ENCODE data around the gene ZNF831. TPM values are rescaled to one million over a fixed set of nuclear protein-coding genes. Genes with fewer than 3 reads are reported as not detected.

Gene ZNF831
- total RNA-seq, 1 experiment from 2014 or later: 0.04 TPM

- no peak overlapping the region for H3K4me3 Mint-ChIP-seq
- H3K36me3 Mint-ChIP-seq: no peaks in the 10 kb centered on the region
- DNase-seq (ENCODE audit: low spot score) (no peak), ATAC-seq (no peak)
- H3K27me3 Mint-ChIP-seq (ENCODE audit: low read depth): no peaks in the 10 kb centered on the region; the same call in none of the 2 replicates
- peaks cover 10% of the 10 kb centered on the region for H3K4me1 Mint-ChIP-seq
- TF ChIP-seq PREB (CRISPR knock-in tag; IDR thresholded peaks at IDR 0.05; ENCODE audit: borderline replicate concordance) (no peak), NFE2L1 (CRISPR knock-in tag; IDR thresholded peaks at IDR 0.05) (no peak), ATF1 (CRISPR knock-in tag; IDR thresholded peaks at IDR 0.05) (no peak), E2F4 (CRISPR knock-in tag; IDR thresholded peaks at IDR 0.05; ENCODE audit: borderline replicate concordance, low read depth) (no peak)
- CTCF ChIA-PET: interaction anchor here (1.4 kb wide), 1 partner anchor 66 kb away, joined by 5 read pairs; no protein-coding TSS in a partner anchor
- H3K9me3 Mint-ChIP-seq: no peaks in the 10 kb centered on the region
- no peak overlapping the region for H3K27ac Mint-ChIP-seq
- POLR2A ChIA-PET: no interaction called here
These were observed 9.8 kb upstream of the ZNF831 start for GRCh38 chr20:59153832-59154231.

- POLR2A ChIA-PET: no interaction called here
These were observed 9.2 kb upstream of the ZNF831 start for GRCh38 chr20:59154317-59155013.

GRCh38 chr20:59157064-59157463 is 6.6 kb upstream of the ZNF831 start:
- H3K36me3 Mint-ChIP-seq: no peaks in the 10 kb centered on the region
- TF ChIP-seq TEAD1 (CRISPR knock-in tag; IDR thresholded peaks at IDR 0.05) (no peak), JUN (CRISPR knock-in tag; IDR thresholded peaks at IDR 0.05) (no peak), SMAD4 (CRISPR knock-in tag; IDR thresholded peaks at IDR 0.05) (no peak), GRHL2 (CRISPR knock-in tag; IDR thresholded peaks at IDR 0.05; ENCODE audit: insufficient replicate concordance, severe bottlenecking) (no peak), E2F1 (CRISPR knock-in tag; IDR thresholded peaks at IDR 0.05) (no peak), OVOL2 (CRISPR knock-in tag; IDR thresholded peaks at IDR 0.05; ENCODE audit: borderline replicate concordance) (no peak), ZNF263 (CRISPR knock-in tag; IDR thresholded peaks at IDR 0.05; ENCODE audit: low read depth) (no peak)
- DNase-seq (ENCODE audit: low spot score): no peak
- no peak overlapping the region for H3K27ac Mint-ChIP-seq
- ChIA-PET POLR2A (no interaction called here), CTCF (no interaction called here)
- H3K4me1 Mint-ChIP-seq: peaks cover 10% of the 10 kb centered on the region
- no peak overlapping the region for H3K4me3 Mint-ChIP-seq
- no peaks in the 10 kb centered on the region; the same call in 1 of the 2 replicates for H3K27me3 Mint-ChIP-seq (ENCODE audit: low read depth)
- no peak for ATAC-seq
- H3K9me3 Mint-ChIP-seq: no peaks in the 10 kb centered on the region

More at GRCh38 chr20:59154317-59155013, 9.2 kb upstream of the ZNF831 start:
- no peak for ATAC-seq
- H3K4me1 Mint-ChIP-seq: peaks cover 10% of the 10 kb centered on the region
- H3K36me3 Mint-ChIP-seq: no peaks in the 10 kb centered on the region
- no peaks in the 10 kb centered on the region; the same call in none of the 2 replicates for H3K27me3 Mint-ChIP-seq (ENCODE audit: low read depth)
- no peak overlapping the region for H3K4me3 Mint-ChIP-seq
- no peaks in the 10 kb centered on the region for H3K9me3 Mint-ChIP-seq
- TF ChIP-seq MYBL2 (CRISPR knock-in tag; IDR thresholded peaks at IDR 0.05): no peak
- TF ChIP-seq NFE2L1 (CRISPR knock-in tag; IDR thresholded peaks at IDR 0.05): no peak
- TF ChIP-seq TP53 (CRISPR knock-in tag; IDR thresholded peaks at IDR 0.05): no peak
- TF ChIP-seq NR3C1 (CRISPR knock-in tag; conservative IDR thresholded peaks at IDR 0.05; ENCODE audit: low read depth): no peak
- no peak for TF ChIP-seq CREB1 (CRISPR knock-in tag; IDR thresholded peaks at IDR 0.05)
- TF ChIP-seq IRF2 (CRISPR knock-in tag; IDR thresholded peaks at IDR 0.05; ENCODE audit: borderline replicate concordance, low read depth): no peak
- no peak for TF ChIP-seq SP1 (CRISPR knock-in tag; conservative IDR thresholded peaks at IDR 0.05)
- TF ChIP-seq CREM (CRISPR knock-in tag; IDR thresholded peaks at IDR 0.05): no peak
- TF ChIP-seq ATF6 (CRISPR knock-in tag; IDR thresholded peaks at IDR 0.05): no peak
- no peak for TF ChIP-seq EMX1 (CRISPR knock-in tag; IDR thresholded peaks at IDR 0.05)
- TF ChIP-seq JUN (CRISPR knock-in tag; IDR thresholded peaks at IDR 0.05): no peak
- no peak for TF ChIP-seq SMAD3 (CRISPR knock-in tag; IDR thresholded peaks at IDR 0.05; ENCODE audit: borderline replicate concordance)
- no peak for TF ChIP-seq ATF1 (CRISPR knock-in tag; IDR thresholded peaks at IDR 0.05)
- no peak for TF ChIP-seq FOXJ3 (CRISPR knock-in tag; IDR thresholded peaks at IDR 0.05; ENCODE audit: borderline replicate concordance)
- CTCF ChIA-PET: interaction anchor here (1.2 to 1.4 kb wide), 2 partner anchors 67 kb away, joined by 4 to 5 read pairs; no protein-coding TSS in a partner anchor
- no peak overlapping the region for H3K27ac Mint-ChIP-seq
- no peak for DNase-seq (ENCODE audit: low spot score)

All from WTC11 (cell line).